GM19351 (cell line): ENCODE results near the gene TRAF1.

Source experiments
- ATAC-seq: cut with Tn5 transposase; IDR thresholded peaks from one replicate; pipeline ENCODE4 v1.9.1; 2021; ENCODE audit warnings: mild to moderate bottlenecking, moderate library complexity; ENCODE audit not compliant: unreplicated experiment

The TRAF1 gene

GRCh38 chr9:120941046-120941770, 14.6 kb upstream of the TRAF1 start:
- ATAC-seq: no peak

DNA sequence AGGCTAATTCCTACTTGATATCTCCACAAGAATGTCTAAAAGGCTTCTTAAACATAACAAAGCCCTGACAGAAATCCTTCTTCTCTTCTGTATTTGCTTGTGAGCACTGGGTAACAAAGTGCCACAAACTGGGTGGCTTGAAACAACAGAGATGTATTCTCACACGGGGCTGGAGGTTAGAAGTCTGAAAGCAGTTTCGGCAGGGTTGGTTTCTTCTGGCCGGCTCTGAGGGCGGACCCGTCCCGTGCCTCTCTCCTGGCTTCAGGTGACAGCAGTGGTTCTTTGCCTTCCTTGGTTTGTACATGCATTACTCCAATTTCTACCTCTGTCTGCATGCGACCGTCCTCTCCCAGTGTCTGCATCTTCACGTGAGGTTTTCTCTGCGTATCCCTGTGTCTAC, 14.0 kb upstream of the TRAF1 start:
- no peak for ATAC-seq

DNA sequence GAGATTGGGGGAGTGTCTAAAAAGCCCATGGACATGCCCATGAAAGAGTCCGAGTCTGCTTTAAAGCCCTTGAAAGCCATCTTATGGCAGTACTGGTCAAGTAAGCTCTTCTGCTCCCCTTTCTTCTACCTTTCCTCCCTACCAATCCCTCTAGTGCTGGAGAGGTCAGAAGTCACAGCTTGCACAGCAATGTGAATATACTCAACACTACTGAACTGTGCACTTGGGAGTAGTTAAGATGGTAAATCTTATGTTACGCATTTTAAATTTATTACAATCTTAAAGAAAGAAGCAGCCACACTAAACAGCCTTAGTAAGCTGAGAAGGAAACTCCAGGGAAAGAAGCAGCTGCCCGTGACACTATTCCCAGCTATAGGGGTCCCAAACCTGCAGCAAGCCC, 12.3 kb upstream of the TRAF1 start:
- ATAC-seq: no peak

GRCh38 chr9:120937596-120937995, 11.0 kb upstream of the TRAF1 start:
- ATAC-seq: no peak

DNA sequence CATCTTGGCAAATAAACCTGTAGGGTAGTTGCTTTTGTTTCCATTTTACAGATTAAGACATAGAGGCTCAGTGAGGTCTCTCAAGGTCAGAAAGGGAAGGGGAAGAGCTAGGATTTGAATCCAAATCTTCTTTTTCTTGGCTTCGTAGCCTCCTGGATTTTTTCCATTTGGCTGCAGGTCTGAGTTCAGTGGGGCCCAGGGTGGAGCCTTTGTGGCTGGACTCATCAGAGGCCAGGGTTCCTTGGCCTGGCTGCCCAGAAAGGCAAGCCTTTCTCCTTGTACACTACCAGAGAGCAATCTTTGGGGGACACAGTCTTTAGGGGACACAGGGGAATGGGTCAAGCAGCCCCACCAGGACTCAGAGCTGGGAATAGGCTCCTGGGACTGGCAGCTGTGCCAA, 10.5 kb upstream of the TRAF1 start:
- ATAC-seq: no peak

GRCh38 chr9:120936764-120937122, 10.1 kb upstream of the TRAF1 start:
- ATAC-seq: no peak

DNA sequence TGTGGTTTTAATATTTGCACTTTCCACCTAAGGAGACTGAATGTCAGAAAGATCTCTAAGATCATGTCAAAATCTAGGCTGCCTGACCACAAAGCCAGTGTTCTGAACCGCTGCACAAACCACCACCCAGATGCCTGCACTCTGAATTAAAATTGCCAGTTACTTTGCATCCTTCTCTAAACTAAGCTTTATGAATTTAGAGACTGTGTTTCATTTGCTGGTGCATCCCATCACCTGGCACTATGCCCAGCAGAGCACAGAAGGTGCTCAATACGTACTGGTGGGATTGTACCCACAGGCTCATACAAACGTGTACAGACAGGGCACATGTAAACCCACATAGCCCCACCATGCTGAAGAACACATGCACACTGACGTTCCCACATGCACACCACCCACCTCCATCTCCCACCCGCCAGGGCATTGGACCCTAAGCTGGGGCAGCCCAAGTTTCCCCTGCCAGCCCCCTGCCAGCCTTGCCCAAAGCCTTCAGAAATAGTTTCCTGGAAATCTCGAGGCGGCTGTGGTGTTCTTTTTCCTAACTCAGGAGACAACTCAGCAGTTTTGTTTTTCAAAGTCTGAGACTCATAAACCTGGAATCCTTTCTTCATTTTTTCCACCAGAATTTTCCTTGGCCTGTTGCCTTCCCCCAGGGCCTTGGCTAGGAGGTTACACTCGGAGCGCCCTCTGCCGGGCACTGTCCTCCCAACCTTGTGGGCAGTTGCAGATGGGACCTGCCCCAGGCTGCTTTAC, 9.6 kb upstream of the TRAF1 start:
- peak; percentile 47 for ATAC-seq

- no peak for ATAC-seq
These were observed 8.8 kb upstream of the TRAF1 start for GRCh38 chr9:120935383-120935857.

DNA sequence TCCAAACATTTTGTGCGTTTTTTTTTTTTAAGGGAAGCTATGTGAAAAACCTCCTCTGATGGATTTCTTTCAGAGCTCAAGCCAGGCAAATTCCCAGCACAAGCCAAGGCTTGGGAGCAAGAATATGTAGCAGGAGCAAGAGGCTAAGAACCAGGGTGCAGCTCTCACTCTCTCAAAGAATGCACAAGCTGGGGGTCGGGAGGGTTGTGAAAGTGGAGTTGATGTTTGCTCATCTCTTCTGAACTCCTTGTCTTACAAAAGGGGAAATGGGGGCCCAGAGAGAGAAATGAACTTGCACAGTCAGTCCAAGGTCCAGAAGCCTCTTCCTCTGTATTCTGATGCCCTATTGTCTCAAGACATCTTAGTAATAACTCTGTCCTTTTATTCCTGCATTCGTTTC, 7.7 kb upstream of the TRAF1 start:
- ATAC-seq: no peak

DNA sequence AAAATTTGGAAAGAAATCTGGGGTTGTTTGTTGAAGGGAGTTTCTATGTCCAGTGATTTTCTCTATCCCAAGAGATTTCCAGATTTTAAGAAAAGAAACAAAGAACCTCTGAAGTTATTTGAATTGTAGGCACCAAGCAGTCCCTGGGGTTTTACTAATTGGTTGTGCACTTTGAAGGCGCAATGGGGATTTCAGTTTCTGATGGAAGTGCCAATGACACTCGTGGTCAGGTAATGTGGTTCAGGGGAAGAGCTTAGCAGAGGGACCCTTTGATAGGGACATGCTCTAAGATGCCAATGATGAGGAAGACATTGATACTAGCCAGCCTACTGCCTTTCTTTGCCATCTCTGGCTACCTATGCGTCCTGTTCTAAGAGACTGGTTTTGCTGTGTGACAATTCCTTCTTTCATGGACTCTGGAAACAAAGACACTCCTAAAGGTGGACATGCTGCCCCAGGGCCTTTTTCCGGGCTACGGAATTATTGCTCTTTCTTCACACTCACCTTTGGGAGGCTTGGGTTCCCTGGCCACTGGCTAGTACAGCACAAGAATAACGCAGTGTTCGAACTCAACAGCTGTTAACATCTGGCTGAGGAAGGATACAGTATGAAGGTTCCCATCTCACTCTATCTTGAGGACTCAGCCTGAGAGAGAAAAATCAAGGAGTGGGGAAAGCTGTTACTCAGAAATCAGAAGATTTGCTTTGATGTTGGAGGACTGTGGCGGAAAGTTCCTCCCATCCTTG, 6.9 kb upstream of the TRAF1 start:
- ATAC-seq: no peak

DNA sequence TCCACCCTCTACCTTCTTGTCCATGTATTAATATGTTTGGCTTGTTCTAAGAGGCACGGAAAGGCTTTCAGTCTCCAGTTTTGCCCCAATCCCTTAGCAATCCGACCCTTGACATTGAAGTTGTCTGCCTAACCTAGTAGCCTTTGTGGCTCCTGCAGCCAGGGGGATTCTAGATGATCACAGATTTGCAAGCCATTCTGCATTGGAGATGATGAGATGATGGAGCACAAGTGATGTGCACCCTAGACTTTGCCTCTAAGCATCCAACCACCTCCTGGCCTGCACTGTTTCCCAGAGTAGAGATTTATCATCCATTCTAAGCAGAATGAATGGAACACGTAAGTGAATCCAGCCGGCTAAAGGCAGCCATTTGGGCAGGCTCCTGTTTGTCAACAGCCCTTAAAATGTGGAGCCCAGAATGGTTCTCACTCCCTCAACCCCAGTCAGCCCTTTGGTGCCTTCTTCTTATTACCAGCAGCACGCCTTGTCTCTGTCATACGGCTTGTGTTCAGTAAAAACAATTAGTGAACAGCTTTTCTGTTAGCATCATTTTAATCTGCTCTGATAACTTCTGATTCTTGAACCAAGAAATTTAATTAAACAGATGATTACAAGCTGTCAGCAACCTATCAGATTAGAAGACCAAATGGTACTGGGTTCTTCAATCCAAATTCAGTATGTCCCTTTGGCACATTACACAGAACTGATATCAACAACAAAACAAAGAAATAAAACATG, 5.7 kb upstream of the TRAF1 start:
- no peak for ATAC-seq

DNA sequence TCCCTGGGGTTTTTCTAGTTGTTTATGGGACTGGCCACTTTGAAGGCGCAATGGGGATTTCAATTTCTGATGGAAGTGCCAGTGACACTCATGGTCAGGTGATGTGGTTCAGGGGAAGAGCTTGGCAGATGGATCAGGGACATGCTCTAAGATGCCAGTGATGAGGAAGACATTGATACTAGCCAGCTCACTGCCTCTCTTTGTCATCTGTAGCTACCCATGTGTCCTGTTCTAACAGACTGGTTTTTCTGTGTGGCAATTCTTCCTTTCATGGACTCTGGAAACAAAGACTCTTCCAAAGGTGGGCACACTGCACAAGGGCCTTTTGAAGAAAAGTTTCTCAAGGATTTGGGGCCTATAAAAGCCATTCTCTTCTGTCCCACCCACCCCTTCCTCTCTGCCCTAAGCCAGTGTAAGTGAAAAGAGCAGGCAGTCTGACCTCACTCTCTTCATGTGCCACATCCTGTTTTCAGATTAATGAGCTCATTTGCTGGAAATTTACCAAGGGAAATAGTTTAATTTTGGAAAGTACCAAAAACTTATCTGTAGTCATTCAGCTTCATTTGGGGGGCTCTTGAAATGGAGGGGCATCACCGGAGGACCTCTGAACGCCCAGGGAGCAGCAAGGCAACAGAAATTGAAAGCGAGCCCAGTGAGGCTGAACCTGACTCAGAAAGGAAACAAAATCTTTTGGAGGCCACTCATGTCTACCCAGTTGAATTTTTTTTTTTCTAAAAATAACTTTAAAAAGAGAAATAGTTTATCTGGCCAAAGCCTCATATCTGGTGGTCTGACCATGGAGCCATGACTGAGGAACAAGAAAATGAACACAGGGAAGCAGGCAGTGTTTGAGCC, 4.9 kb upstream of the TRAF1 start:
- ATAC-seq: peak; percentile 53

GRCh38 chr9:120929229-120929791, 2.7 kb upstream of the TRAF1 start:
- no peak for ATAC-seq

DNA sequence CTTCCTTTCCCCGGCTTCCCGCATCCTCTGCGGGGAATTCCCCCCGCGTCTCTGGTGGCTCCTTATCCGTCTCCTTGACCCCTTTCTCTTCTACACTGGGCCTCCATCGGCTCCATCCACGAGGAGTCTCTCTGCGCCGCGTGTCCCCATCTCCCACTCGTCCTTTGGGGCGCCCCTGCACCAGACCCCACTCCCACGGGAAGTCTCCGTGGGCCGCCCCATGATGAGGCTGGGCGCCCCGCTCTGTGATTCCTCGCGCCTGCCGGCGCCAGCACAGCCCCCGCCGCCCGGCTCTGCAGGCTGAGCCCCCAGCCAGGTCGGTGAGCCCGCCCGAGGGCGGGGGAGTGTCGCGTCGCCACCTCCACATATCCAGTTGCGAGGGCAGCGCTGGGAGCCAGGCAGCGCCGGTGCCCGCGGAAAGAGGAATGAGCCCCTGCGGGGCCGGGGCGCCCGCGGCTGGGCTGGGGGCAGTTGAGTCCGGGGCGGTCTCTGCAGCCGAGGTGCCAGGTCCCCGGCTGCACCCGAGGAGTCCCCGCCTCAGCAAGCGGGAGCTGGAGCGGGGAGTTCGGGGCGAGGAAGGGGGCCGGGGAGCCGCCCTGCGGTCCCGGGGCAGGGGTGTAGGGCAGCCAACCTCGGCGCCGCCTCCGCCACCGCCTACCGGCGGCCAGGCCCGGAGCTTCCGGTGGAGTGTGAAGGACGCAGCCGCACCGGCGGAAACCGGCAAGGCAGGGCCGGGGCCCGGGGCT, 2.1 kb upstream of the TRAF1 start:
- ATAC-seq: peak; percentile 20

- ATAC-seq: no peak
These were observed 1.5 kb upstream of the TRAF1 start for GRCh38 chr9:120928015-120928482.

- no peak for ATAC-seq
These were observed 846 bp upstream of the TRAF1 start for GRCh38 chr9:120927269-120928014.

DNA sequence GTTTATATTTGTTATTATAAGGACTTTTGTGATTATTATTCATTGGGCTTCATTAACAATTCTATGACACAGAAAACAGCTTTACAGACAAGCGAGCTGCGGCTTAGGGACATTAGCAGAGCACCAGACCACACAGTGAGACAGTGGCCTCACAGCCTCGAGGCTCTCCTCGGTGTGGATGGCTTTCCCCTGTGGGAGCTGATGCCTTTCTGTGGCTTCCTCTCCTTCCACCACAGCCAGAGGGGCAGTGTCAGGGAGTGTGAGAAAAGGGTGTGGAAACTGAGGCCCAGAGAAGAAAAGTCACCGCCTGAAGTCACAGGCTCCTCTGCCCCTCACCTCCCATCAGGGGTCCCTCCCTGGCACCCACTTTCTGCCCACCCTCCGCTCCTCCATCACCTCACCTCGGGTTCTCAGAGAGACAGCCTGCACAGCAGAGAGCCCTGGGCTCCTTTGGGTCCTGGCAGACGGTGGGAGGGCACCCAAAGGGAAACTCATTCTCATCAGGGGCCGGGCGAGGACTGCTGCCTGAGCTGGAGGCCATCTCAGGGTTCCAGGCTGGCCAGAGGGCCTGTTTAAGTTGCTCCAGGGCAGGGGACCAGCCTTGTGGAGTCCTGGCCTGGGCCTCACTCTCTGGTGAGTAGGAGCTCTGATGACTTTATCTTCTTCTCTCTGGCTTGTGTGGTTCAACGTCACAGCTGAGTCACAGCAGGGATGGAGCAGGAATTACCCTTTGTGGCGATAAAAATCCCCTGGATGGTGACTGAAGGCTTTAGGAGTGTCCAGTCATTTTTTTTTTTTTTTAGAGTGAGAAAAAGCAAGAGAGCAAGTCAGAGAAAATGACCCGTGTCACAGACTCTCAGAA, 830 bp downstream of the TRAF1 start:
- peak; percentile 34 for ATAC-seq
